Measurements from ENCODE around the gene SH3GL3. TPM values are rescaled to one million over a fixed set of nuclear protein-coding genes. Genes with fewer than 3 reads are reported as not detected.

Gene SH3GL3
- total and polyA plus RNA-seq, 2 of the 4 experiments (the other 2 are of a cell fraction) = not detected

- no peak overlapping the region for H3K18ac ChIP-seq (ENCODE audit: low read depth, low read length)
- H3K27ac ChIP-seq (ENCODE audit: insufficient read depth, low read length) = no peak overlapping the region
- H2AK5ac ChIP-seq (ENCODE audit: low read depth, low read length) = no peak overlapping the region
- no peaks in the 10 kb centered on the region for H4K20me1 ChIP-seq (ENCODE audit: insufficient read depth, low read length)
- H2AFZ ChIP-seq (replicated peaks; ENCODE audit: low read length, poor library complexity) = no peak overlapping the region
- H3K14ac ChIP-seq (replicated peaks; ENCODE audit: low read depth, low read length) = no peak overlapping the region
- BruUV-seq (replicated peaks) = no TSS peak
- H3K4me3 ChIP-seq (ENCODE audit: insufficient read depth, low read depth, low read length) = no peak overlapping the region
- TF ChIP-seq BHLHE40 (IDR thresholded peaks at IDR 0.05; ENCODE audit: low read depth, low read length) = no peak
- H4K5ac ChIP-seq (ENCODE audit: low read depth, low read length) = no peak overlapping the region
- H2BK15ac ChIP-seq (ENCODE audit: low read depth, low read length) = no peak overlapping the region
- H4K91ac ChIP-seq (ENCODE audit: insufficient read depth, low read depth, low read length) = no peak overlapping the region
- H3K27me3 ChIP-seq (ENCODE audit: control insufficient read depth, insufficient read depth, low read length) = peaks cover 18% of the 10 kb centered on the region; the same call in 1 of the 2 replicates
- no peak overlapping the region for H3K23ac ChIP-seq (ENCODE audit: low read depth, low read length)
- no peaks in the 10 kb centered on the region for H3K9me1 ChIP-seq (ENCODE audit: insufficient read depth, low read length)
- no peaks in the 10 kb centered on the region for H3K36me3 ChIP-seq (ENCODE audit: control insufficient read depth, insufficient read depth, low read length)
- no peaks in the 10 kb centered on the region for H3K79me1 ChIP-seq (ENCODE audit: low read depth in 1 of 2, low read length in 2 of 2)
- no peak overlapping the region for H4K8ac ChIP-seq (ENCODE audit: low read depth in 2 of 2, low read length in 2 of 2)
- H2BK120ac ChIP-seq (ENCODE audit: low read depth, low read length) = no peak overlapping the region
- ATAC-seq (ENCODE audit: low read depth) = no peak
- CTCF ChIA-PET = no interaction called here
- no peak overlapping the region for H3K4me2 ChIP-seq (ENCODE audit: low read depth, low read length)
- POLR2A ChIA-PET (ENCODE audit: unreplicated experiment) = no interaction called here
- H2BK5ac ChIP-seq (ENCODE audit: low read depth, low read length, poor library complexity, severe bottlenecking) = no peak overlapping the region
- DNase-seq = no peak
- in situ Hi-C loops (cut with MboI; ENCODE audit: low sequenced_read_pairs) (no loop called here), dilution Hi-C loops (cut with HindIII; ENCODE audit: low sequenced_read_pairs, unreplicated experiment) (no loop called here), intact Hi-C loops (cut with micrococcal nuclease) (no loop called here)
- H2BK20ac ChIP-seq (ENCODE audit: low read depth, low read length) = no peak overlapping the region
- no peak overlapping the region for H3K4ac ChIP-seq (ENCODE audit: low read depth, low read length)
- no peaks in the 10 kb centered on the region for H3K4me1 ChIP-seq (ENCODE audit: control insufficient read depth, insufficient read depth, low read length)
- H3K9ac ChIP-seq (ENCODE audit: low read depth, low read length) = no peak overlapping the region
- no CpG with 5 or more reads among the region's 2 CpGs for WGBS, 2 experiments (ENCODE audit: extremely low coverage in 2 of 2, insufficient read length in 1 of 2)
- peaks cover 12% of the 10 kb centered on the region for H3K9me3 ChIP-seq (ENCODE audit: control insufficient read depth, insufficient read depth, low read length)
- peak overlapping the region; percentile 50 for H2AK9ac ChIP-seq (replicated peaks; ENCODE audit: low read depth, low read length, poor library complexity)
- H3K56ac ChIP-seq (ENCODE audit: extremely low read depth, insufficient read depth, low read length) = no peak overlapping the region
Observed at GRCh38 chr15:83650831-83651230, 203.7 kb downstream of the SH3GL3 start.
